ENCODE measurements around the gene CRTAP.

The CRTAP gene

DNA sequence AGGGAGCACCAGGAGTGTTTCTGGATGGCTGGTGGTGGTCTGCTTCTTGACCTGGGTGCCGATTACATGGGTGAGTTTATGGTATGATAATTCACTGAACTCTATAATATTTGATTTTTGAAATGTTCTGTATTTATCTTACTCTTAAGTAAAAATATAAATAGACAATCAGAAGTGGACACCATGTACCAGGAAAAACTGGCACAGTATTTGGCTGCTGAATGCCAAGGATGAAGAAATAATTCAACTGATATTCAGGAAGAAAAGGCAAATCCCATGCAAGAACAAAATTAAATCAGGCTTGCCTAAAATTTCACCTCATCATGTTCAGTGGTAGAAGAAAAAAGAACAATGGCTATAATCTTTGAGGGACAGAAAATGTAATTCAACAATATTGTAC, 51.6 kb downstream of the CRTAP start:
- Histone ChIP-seq H3K18ac (ENCODE audit: low read depth in 1 of 2, low read length in 2 of 2) (no peak overlapping the region), H4K91ac (ENCODE audit: low read length) (no peak overlapping the region), H3K4me3 (ENCODE audit: insufficient read depth in 1 of 2, low read depth in 1 of 2, low read length in 2 of 2) (no peak overlapping the region), H2BK12ac (ENCODE audit: low read length in 2 of 2) (no peak overlapping the region), H3K79me1 (replicated peaks; ENCODE audit: low read length, poor library complexity, severe bottlenecking) (no peaks in the 10 kb centered on the region), H2BK15ac (ENCODE audit: low read depth, poor library complexity, severe bottlenecking) (no peak overlapping the region), H3K27ac (ENCODE audit: low read length, poor library complexity, severe bottlenecking) (no peak overlapping the region), H3K27me3 (ENCODE audit: control insufficient read depth in 1 of 2, insufficient read depth in 1 of 2, low read length in 2 of 2) (no peaks in the 10 kb centered on the region), H4K8ac (ENCODE audit: low read length) (no peak overlapping the region), H3K36me3 (ENCODE audit: control insufficient read depth in 1 of 2, insufficient read depth in 2 of 2, low read depth in 1 of 2, low read length in 2 of 2) (no peaks in the 10 kb centered on the region), H2AFZ (ENCODE audit: low read depth, low read length) (no peak overlapping the region), H3K4me1 (ENCODE audit: control insufficient read depth, insufficient read depth, low read depth, low read length) (peaks cover 7% of the 10 kb centered on the region), H3K23ac (ENCODE audit: low read length in 2 of 2) (no peak overlapping the region), H3K9me3 (ENCODE audit: control insufficient read depth, low read length) (no peaks in the 10 kb centered on the region), H2BK5ac (ENCODE audit: low read depth, low read length, poor library complexity, severe bottlenecking) (no peak overlapping the region), H2BK120ac (ENCODE audit: low read depth, low read length) (no peak overlapping the region), H3K9ac (ENCODE audit: low read length) (no peak overlapping the region), H3K4me2 (ENCODE audit: low read length, poor library complexity, severe bottlenecking) (no peak overlapping the region), H3K4ac (ENCODE audit: low read depth in 1 of 2, low read length in 2 of 2) (no peak overlapping the region), H3K14ac (ENCODE audit: low read length in 2 of 2) (no peak overlapping the region), H2AK5ac (ENCODE audit: low read length, severe bottlenecking) (no peak overlapping the region)
- no peak for DNase-seq
- no CpG with 5 or more reads among the region's 1 CpG for WGBS

DNA sequence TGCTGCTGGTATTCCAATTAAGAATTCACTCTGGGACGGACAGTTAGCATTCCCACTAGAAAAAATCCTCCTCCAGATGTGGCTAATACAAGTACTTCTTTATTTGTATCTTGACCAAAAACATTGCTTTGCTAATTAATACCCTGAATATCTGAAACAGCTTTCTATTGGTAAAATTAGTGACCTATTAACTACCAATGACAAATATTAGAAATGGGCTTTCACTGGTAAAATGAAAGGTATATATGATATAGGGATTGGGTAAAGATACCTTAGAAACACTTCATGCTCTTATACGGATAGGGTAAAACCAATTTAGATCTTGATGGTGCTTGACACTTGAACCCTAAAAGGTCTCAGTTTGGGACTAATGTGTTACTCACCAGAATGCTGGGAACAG, 52.3 kb downstream of the CRTAP start:
- Histone ChIP-seq H3K4me2 (ENCODE audit: low read length, poor library complexity, severe bottlenecking) (no peak overlapping the region), H3K27me3 (ENCODE audit: control insufficient read depth in 1 of 2, insufficient read depth in 1 of 2, low read length in 2 of 2) (no peaks in the 10 kb centered on the region), H2AK5ac (ENCODE audit: low read length, severe bottlenecking) (no peak overlapping the region), H4K91ac (ENCODE audit: low read length) (no peak overlapping the region), H3K27ac (ENCODE audit: low read length, poor library complexity, severe bottlenecking) (no peak overlapping the region), H2BK120ac (ENCODE audit: low read depth, low read length) (no peak overlapping the region), H3K36me3 (ENCODE audit: control insufficient read depth in 1 of 2, insufficient read depth in 2 of 2, low read depth in 1 of 2, low read length in 2 of 2) (no peaks in the 10 kb centered on the region), H3K79me1 (replicated peaks; ENCODE audit: low read length, poor library complexity, severe bottlenecking) (no peaks in the 10 kb centered on the region), H2BK15ac (ENCODE audit: low read depth, poor library complexity, severe bottlenecking) (no peak overlapping the region), H3K18ac (ENCODE audit: low read depth in 1 of 2, low read length in 2 of 2) (no peak overlapping the region), H3K4me3 (ENCODE audit: insufficient read depth in 1 of 2, low read depth in 1 of 2, low read length in 2 of 2) (no peak overlapping the region), H3K4ac (ENCODE audit: low read depth in 1 of 2, low read length in 2 of 2) (no peak overlapping the region), H3K14ac (ENCODE audit: low read length in 2 of 2) (no peak overlapping the region), H2BK5ac (ENCODE audit: low read depth, low read length, poor library complexity, severe bottlenecking) (no peak overlapping the region), H3K23ac (ENCODE audit: low read length in 2 of 2) (no peak overlapping the region), H3K9ac (ENCODE audit: low read length) (no peak overlapping the region), H3K4me1 (ENCODE audit: control insufficient read depth, insufficient read depth, low read depth, low read length) (peaks cover 7% of the 10 kb centered on the region), H2AFZ (ENCODE audit: low read depth, low read length) (no peak overlapping the region), H4K8ac (ENCODE audit: low read length) (no peak overlapping the region), H2BK12ac (ENCODE audit: low read length in 2 of 2) (no peak overlapping the region), H3K9me3 (ENCODE audit: control insufficient read depth, low read length) (no peaks in the 10 kb centered on the region)
- 100% methylated on average over 1 of the region's 2 CpGs for WGBS
- no peak for DNase-seq

DNA sequence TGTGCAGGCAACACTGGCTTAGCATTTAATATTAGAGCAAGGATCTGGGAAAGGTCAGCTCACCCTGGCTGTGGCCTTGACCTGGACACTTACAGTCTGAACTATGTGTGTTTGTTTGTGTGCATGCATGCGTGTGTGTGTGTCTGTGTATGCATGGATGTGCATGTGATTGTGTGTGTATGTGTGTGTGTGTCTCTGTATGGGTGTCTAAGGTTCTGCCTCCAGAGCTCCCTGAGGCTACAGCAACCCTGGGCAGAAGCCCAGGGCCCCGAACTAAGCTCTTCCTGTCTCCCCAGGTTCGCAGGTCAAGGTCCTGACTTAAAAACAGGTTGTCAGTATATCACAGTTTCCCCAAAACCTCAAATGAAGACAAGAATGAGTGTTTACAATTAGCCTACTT, 53.5 kb downstream of the CRTAP start:
- Histone ChIP-seq H3K4me3 (ENCODE audit: insufficient read depth in 1 of 2, low read depth in 1 of 2, low read length in 2 of 2) (no peak overlapping the region), H2BK15ac (ENCODE audit: low read depth, poor library complexity, severe bottlenecking) (no peak overlapping the region), H3K14ac (ENCODE audit: low read length in 2 of 2) (peak overlapping the region in 1 of 2 experiments; percentile 2), H2BK5ac (ENCODE audit: low read depth, low read length, poor library complexity, severe bottlenecking) (no peak overlapping the region), H3K4ac (ENCODE audit: low read depth in 1 of 2, low read length in 2 of 2) (no peak overlapping the region), H2AK5ac (ENCODE audit: low read length, severe bottlenecking) (no peak overlapping the region), H4K8ac (ENCODE audit: low read length) (no peak overlapping the region), H3K79me1 (replicated peaks; ENCODE audit: low read length, poor library complexity, severe bottlenecking) (no peaks in the 10 kb centered on the region), H3K27me3 (ENCODE audit: control insufficient read depth in 1 of 2, insufficient read depth in 1 of 2, low read length in 2 of 2) (peaks cover 0 to 5% of the 10 kb centered on the region in 2 experiments), H2BK12ac (ENCODE audit: low read length in 2 of 2) (peak overlapping the region in 1 of 2 experiments; percentile 37), H3K4me1 (ENCODE audit: control insufficient read depth, insufficient read depth, low read depth, low read length) (peaks cover 7% of the 10 kb centered on the region), H3K27ac (ENCODE audit: low read length, poor library complexity, severe bottlenecking) (no peak overlapping the region), H3K9ac (ENCODE audit: low read length) (no peak overlapping the region), H3K36me3 (ENCODE audit: control insufficient read depth in 1 of 2, insufficient read depth in 2 of 2, low read depth in 1 of 2, low read length in 2 of 2) (no peaks in the 10 kb centered on the region), H3K4me2 (ENCODE audit: low read length, poor library complexity, severe bottlenecking) (no peak overlapping the region), H3K9me3 (ENCODE audit: control insufficient read depth, low read length) (no peaks in the 10 kb centered on the region), H2BK120ac (ENCODE audit: low read depth, low read length) (no peak overlapping the region), H3K23ac (ENCODE audit: low read length in 2 of 2) (no peak overlapping the region), H2AFZ (ENCODE audit: low read depth, low read length) (no peak overlapping the region), H3K18ac (ENCODE audit: low read depth in 1 of 2, low read length in 2 of 2) (no peak overlapping the region), H4K91ac (ENCODE audit: low read length) (no peak overlapping the region)
- WGBS = 82% methylated on average over 2 of the region's 3 CpGs
- no peak for DNase-seq

DNA sequence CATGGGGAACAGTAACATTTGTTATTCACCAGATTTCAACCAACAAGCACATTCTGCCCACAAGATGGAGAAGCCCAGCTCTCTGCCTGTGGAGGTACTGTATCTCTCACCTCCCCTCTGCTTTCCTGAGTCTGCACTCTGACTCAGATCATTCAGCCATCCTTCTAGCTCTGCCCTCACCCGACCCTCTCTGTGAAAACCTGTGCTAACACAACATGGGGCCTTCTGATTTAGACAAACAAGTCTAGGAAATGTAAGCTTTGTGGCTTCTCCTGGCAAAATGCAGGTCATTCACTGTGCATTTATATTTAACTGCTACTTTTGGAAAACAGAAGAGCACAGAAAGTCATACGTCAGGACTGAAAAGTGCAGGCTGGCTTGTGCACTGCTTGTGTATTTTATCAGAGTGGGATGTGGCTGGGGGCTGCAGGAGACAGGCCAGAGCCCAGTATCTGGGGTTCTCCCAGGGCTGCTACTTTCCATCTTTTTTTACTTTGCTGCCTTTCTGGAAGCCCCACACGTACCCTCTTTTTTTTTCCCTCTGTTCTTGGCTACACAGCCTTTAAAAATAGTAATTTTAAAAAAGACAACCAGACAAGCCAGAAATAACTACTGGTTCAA, 54.0 kb downstream of the CRTAP start:
- no peak overlapping the region for H2BK15ac ChIP-seq (ENCODE audit: low read depth, poor library complexity, severe bottlenecking)
- H3K4me3 ChIP-seq (ENCODE audit: insufficient read depth in 1 of 2, low read depth in 1 of 2, low read length in 2 of 2) = no peak overlapping the region
- peaks cover 0 to 5% of the 10 kb centered on the region in 2 experiments for H3K27me3 ChIP-seq (ENCODE audit: control insufficient read depth in 1 of 2, insufficient read depth in 1 of 2, low read length in 2 of 2)
- no peak overlapping the region for H4K91ac ChIP-seq (ENCODE audit: low read length)
- H3K36me3 ChIP-seq (ENCODE audit: control insufficient read depth in 1 of 2, insufficient read depth in 2 of 2, low read depth in 1 of 2, low read length in 2 of 2) = no peaks in the 10 kb centered on the region
- 37% methylated on average over 3 of the region's 3 CpGs for WGBS
- no peak overlapping the region for H2BK5ac ChIP-seq (ENCODE audit: low read depth, low read length, poor library complexity, severe bottlenecking)
- H3K18ac ChIP-seq (ENCODE audit: low read depth in 1 of 2, low read length in 2 of 2) = no peak overlapping the region
- peak; percentile 51 for DNase-seq
- no peaks in the 10 kb centered on the region for H3K79me1 ChIP-seq (replicated peaks; ENCODE audit: low read length, poor library complexity, severe bottlenecking)
- H2AK5ac ChIP-seq (ENCODE audit: low read length, severe bottlenecking) = no peak overlapping the region
- H3K14ac ChIP-seq (ENCODE audit: low read length in 2 of 2) = no peak overlapping the region
- no peak overlapping the region for H2BK12ac ChIP-seq (ENCODE audit: low read length in 2 of 2)
- no peak overlapping the region for H4K8ac ChIP-seq (ENCODE audit: low read length)
- H2BK120ac ChIP-seq (ENCODE audit: low read depth, low read length) = no peak overlapping the region
- H3K4me2 ChIP-seq (ENCODE audit: low read length, poor library complexity, severe bottlenecking) = no peak overlapping the region
- no peak overlapping the region for H3K9ac ChIP-seq (ENCODE audit: low read length)
- no peak overlapping the region for H3K4ac ChIP-seq (ENCODE audit: low read depth in 1 of 2, low read length in 2 of 2)
- peaks cover 7% of the 10 kb centered on the region for H3K4me1 ChIP-seq (ENCODE audit: control insufficient read depth, insufficient read depth, low read depth, low read length)
- no peaks in the 10 kb centered on the region for H3K9me3 ChIP-seq (ENCODE audit: control insufficient read depth, low read length)
- no peak overlapping the region for H3K23ac ChIP-seq (ENCODE audit: low read length in 2 of 2)
- H3K27ac ChIP-seq (ENCODE audit: low read length, poor library complexity, severe bottlenecking) = peak overlapping the region; percentile 11
- peak overlapping the region; percentile 21 for H2AFZ ChIP-seq (ENCODE audit: low read depth, low read length)
